ENCODE results near the gene MYO1F.
A peak's percentile ranks its signal among the peaks of the same experiment; 100 is the strongest.
"Not testable (repeated sequence)": the region's sequence is repeated elsewhere in the genome, so short reads cannot be mapped to it uniquely, and the experiment has no call there.

MYO1F gene

DNA sequence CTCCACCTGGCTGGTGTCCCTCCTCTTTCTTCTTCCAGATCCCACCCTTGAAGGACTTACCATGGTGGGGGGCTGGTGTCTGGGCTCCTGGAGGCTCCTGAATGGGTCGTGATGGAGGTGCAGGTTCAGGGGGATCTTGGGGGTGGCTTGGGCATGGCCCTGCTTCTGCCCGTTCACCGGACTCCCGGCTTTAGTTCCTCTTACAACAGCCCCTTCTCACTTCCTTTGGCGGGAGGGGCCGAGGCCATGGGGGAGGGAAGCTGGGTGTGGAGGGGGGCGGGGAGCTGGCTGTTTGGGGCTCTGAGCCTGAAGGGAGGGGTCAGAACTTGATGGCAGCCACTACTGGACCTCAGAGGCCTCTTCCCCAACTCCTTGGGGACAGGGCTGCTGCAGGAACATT is at the start of gene MYO1F:
Gene MYO1F (minus strand): TSS at position 196 of the 400 bp plus-strand sequence. CDS start 133 bp downstream, at position 63.
- no peak for FAIRE-seq

DNA sequence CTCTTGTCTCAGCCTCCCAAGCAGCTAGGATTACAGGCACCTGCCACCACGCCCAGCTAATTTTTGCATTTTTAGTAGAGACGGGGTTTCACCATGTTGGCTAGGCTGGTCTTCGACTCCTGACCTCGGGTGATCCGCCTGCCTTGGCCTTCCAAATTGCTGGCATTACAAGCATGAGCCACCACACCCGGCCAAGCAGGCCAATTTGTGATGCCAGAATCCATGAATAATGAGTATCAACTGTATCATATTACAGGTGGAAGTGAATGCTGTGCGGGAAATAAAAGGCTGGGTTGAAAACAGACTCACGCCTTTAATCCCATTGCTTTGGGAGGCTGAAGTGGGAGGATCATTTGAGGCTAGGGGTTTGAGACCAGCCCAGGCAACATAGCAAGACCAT is 49.6 kb upstream of the MYO1F start:
- FAIRE-seq = no peak

DNA sequence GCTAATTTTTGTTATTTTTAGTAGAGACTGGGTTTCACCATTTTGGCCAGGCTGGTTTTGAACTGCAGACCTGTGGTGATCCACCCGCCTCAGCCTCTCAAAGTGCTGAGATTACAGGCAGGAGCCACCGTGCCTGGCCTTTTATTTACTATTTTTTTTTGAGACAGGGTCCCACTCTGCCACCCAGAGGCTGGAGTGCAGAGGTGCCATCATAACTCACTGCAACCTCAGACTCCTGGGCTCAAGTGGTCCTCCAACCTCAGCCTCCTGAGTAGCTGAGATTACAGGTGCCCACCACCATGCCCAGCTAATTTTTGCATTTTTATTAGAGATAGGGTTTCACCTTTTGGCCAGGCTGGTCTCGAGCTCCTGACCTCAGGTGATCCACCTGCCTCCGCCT is 45.6 kb upstream of the MYO1F start:
- not testable (repeated sequence) for FAIRE-seq

DNA sequence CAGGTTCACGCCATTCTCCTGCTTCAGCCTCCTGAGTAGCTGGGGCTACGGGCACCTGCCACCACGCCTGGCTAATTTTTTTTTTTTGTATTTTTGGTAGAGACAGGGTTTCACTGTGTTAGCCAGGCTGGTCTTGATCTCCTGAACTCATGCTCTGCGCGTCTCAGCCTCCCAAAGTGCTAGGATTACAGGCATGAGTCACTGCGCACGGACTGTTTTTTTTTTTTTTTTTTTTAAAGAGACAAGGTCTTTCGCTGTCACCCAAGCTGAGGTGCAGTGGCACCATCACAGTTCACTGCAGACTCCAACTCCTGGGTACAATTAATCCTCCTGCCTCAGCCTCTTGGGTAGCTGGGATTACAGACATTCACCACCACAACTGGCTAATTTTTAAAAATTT is 41.5 kb upstream of the MYO1F start:
- no peak for FAIRE-seq

DNA sequence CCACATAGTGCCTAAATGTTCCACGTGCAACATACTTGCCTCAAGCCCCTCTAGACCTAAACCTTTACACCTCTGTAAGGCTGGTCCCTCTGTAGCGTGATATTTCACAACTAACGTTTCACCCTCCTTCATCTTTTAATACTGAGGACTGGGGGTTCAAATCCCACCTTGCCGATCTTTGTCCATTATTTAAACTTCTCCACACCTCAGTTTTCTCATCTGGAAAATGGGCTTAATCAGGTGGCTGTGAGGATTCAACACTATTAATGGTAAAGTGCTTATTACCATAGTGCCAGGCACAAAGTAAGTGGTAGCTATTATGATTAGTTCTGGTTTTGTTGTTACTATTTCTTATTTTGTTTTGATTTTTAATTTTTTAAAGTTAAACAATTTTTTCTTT is 40.7 kb upstream of the MYO1F start:
- FAIRE-seq = no peak

DNA sequence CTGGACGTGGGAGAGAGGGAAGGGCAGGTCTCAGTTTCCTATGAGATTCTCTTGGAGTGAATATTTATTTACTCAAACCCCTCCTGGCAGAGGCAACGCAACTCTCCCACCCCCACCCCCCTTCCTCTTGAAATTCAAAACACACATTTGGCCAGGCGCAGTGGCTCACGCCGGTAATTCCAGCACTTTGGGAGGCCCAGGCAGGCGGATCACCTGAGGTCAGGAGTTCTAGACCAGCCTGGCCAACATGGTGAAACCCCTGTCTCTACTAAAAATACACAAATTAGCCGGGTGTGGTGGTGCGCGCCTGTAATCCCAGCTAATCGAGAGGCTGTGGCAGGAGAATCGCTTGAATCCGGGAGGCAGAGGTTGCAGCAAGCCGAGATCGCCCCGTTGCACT is 40.1 kb upstream of the MYO1F start:
- not testable (repeated sequence) for FAIRE-seq

DNA sequence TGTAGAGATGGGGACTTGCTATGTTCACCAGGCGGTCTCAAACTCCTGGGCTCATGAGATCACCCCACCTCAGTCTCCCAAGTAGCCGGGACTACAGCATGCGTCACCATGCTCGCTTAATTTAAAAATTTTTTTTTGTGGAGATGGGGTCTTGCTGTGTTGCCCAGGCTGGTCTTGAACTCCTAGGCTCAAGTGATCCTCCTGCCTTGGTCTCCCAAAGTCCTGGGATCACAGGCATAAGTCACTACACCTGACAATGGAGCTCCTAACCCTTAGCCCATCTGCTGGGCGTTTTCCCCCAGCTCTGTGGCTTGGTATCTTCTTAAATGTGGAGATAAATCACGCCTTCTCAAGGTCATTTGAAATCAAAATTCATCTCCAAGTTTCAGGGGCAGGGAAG is 39.6 kb upstream of the MYO1F start:
- no peak for FAIRE-seq

DNA sequence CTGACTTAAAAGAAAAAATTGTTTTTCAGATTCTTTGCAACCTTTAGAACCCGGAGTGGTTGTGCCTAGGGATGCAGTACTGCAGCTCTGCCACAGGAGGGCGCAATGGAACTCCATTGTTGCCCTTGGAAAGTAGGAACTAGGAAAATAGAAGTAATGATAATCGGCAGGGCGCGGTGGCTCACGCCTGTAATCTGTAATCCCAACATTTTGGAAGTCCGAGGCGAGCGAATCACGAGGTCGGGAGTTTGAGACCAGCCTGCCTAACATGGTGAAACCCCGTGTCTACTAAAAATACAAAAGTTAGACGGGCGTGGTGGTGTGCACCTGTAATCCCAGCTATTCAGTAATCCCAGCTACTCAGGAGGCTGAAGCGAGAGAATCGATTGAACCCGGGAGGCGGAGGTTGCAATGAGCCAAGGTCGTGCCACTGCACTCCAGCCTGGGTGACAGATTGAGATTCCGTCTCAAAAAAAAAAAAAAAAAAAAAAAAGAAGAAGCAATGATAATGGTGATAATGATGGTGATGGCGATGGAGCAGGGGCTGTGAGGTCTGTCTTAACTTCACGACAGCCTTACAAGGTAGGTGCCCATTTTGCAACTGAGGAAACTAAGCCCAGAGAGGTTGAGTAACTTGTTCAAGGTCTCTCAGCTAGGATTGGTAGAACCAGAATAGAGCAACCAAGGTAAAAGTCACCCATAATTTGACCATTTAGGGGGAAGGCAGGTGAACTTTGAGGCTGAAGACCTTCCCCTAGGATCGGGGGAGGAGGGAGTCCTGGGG is 38.8 kb upstream of the MYO1F start:
- FAIRE-seq = peak; percentile 65

DNA sequence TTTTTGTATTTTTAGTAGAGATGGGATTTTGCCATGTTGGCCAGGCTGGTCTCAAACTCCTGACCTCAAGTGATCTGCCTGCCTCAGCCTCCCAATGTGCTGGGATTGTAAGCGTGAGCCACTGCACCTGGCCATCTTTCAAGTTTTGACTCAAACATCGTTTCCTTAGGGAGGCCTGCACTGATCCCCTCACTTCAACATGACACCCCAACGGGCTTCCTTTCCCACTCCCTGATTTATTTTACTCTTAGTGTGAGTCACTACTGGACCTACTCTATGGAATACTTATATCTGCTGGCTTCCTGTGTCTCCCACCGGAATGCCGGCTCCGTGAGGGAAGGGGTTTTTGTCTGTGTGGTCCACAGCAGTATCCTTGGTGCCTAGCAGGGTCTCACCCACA is 37.8 kb upstream of the MYO1F start:
- FAIRE-seq = no peak

DNA sequence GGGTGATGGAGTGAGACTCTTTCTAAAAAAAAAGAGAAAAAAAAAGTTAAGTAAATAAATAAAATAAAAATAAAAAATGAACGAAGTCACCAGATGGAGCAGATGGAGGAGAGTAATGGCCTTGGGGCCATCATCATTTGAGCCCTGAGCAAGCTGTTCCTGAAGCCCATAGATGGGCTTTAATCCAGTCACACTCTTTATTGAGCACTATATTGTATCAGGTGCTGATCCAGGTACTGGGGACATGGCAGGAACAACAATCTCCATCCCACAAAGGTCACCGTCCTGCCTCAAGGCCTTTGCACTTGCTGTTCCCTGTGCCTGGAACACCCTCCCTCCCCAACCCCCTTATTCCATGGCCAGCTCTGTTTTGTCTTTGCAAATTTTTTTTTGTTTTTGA is 37.2 kb upstream of the MYO1F start:
- no peak for FAIRE-seq

DNA sequence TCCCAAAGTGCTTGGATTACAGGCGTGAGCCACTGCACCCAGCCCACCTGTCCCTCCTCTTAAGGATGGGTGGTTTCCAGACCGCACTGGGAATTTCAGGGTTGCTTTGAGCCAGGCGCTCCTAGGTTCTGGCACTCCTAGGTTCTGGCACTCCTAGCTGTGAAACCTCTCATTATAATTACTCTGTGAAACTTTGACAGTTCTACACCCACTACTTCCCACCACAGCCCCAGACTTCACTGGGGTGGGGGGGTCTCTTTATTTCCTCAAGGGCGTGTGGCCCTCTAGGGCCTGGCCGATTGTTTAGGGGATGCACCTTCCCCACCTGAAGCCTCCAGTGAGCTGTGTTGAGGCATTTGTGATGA is 35.5 kb upstream of the MYO1F start:
- FAIRE-seq = no peak

DNA sequence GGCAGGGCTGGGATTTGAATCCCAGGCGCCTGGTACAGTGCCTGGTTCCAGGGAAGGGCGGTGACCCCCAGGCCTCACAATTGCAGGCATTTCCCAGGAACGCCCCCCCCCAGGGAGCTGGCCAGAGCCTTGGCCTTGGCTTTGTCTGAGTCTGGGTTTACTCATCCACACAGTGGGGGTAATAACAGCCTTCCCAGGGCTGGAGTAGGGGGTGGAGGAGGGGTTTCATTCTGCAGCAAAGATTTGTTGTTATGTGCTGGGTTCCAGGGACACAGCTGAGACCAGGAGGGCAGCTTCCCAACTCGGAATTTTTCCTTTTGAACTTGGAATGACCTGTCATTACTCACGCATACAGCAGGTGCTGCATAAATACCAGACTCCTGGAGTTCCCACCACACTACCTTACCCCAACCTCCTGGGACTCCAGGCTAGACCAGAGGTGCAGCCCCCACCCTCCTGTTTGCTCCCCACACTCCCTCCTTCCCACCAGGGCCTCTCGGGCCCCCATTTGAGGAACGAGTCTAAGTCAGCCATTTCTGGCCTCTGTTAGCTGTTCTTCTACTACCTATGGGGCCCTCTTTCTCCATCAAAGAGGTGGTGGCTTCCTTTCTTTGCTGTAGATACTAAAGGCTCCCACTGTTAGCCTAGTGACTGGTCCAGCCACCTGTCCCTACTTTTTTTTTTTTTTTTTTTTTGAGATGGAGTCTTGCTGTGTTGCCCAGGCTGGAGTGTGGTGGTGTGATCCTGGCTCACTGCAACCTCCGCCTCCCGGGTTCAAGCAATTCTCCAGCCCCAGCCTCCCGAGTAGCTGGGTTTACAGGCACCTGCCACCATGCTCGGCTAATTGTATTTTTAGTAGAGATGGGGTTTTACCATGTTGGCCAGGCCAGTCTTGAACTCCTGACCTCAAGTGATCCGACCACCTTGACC is 34.9 kb upstream of the MYO1F start:
- no peak for FAIRE-seq

DNA sequence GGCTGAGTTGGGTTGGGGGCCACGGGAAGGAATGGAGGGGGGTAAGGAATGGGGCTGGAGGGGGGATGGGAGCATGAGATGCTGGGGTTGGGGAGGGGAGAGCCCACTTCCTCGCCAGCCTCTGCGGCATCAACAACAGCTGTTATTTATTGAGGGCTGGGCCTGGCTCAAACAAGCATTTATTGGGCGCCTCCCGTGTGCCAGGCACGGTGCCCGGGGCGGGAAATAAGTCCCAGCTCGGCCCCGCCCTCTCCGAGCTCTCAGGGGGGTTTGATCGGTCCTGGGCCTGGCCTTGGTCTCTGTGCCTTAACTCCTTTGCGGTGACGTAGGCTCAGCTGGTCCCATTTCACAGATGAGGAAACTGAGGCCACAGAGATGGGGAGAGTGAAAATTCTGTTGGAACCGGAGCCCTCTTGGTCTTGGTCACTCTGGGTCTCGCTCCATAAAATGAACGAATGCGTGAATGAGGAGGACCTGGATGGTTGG is 34.2 kb upstream of the MYO1F start:
- FAIRE-seq = no peak

DNA sequence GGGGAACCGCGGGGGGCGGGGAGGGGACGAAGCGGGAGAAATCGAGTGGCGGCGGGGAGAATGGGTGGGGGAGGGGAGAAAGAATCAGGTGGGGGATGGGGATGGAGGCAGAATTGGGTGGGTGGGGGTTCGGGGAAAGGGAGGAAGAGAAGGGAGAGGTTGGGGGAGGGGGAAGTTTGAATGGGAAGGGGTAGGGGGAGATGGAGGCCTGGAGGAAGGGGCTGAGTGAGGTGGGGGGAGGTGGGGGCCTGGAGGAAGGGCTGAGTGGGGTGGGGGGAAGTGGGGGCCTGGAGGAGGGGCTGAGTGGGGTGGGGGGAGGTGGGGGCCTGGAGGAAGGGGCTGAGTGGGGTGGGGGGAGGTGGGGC is 33.7 kb upstream of the MYO1F start:
- FAIRE-seq = no peak

DNA sequence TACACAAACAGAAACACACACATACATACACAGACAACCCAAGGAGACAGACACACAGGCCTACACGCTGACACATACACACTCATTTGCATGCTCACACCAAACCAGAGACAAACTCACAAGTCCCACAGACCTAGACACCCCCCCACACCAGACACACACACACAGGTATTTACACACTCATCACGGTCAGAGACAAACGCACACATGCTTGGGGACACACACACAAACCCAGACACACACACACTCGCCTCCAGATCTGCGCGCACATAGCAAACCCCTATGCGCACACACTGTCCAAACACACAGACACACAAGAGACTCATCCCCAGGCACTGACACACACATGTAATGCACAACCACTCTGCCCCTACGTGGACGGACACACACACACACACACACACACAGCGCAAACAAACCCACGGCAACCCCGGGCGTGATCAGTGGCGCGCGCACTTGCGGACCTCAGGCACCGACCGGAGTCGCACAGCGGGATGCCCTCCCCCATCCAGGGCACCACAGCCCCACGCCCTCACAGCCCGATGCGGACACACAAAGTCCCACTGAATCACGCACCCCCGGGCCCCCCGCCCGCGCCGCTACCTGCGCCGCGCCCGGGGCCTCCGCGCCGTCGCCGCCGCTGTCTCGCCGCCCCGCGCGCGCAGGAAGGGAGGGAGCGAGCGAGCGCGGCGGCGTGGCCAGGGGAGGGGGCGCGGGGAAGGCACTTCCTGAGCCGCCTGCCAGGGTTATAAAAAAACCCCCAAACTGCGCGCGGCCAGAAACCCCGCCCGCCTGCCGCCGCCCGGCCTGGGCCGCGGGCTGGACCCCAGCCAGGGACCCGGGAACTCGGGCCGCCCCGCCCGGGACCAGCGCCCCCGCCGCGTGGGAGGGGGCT is 33.0 kb upstream of the MYO1F start, which contains the start of gene ADAMTS10:
Gene ADAMTS10 (minus strand): TSS at position 675 of the 895 bp plus-strand sequence. CDS start 5,005 bp downstream, outside the sequence.
- FAIRE-seq = no peak

DNA sequence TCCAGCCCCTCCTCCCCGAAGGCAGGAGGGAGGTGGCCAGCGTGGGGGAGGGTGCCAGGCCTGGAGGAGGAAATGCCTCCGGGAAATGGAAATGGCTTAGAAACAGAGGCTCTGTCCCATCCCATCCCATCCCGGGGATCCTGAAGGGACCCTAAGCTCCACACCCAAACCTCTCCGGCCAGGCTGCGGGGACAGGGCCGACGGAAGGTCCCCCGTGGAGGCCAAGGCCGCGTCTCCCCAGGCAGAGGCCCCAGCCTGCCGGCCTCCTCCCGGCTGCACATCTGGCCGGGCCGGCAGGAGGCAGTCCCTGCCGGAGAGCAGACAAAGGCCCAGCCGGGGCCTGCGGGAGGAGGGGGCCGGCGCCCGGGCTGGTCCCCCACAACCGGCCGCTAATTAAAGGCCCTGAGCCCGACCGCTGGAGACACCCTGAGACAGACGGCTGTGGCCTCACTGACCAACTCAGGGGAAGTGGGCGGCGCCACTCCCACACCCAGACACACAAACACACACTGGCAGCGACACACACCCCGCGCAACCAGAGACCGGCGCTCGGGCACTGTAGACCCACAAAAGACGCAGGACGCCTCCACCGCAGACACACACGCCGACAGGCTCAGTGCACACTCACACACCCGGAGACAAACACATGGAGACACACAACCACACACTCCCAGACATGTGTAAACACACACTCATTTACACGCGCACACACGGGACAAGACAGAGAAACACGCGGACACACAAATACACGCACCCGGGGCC is 32.2 kb upstream of the MYO1F start:
- no peak for FAIRE-seq

DNA sequence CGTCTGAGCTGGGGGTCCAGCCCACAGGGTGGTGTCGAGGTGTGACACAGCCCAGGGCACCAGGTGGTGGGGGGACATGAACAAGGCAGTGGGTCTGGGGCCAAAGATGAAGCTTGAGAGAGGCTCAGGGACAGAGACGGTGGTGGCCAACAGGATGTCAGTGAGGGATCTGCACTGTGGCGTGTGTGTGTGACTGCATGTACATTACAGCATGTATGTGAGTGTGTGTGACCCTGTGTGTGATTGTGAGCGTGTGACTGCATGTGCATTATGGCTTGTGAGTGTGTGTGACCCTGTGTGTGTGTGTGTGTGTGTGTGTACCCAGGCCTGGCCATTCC is 31.7 kb upstream of the MYO1F start:
- FAIRE-seq = no peak

DNA sequence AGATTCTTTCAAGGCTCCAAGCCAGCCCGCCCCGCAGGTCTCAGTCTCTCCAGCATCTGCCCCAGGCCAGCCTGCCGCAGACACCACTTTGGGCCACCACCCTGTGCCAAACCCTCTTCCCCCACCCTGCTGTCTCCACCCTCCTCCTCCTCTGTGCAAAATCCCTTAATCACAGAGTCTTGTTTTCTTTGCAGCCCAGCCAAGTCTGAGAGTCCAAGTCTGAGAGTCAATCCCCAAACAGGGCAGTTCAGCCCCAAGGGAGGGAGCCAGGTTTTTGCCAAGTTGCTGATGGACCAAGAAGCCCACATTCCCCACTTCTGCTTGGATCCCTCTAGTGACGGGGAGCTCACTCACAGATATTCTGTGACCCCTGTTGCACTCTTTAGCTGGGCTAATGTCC is 30.1 kb upstream of the MYO1F start:
- no peak for FAIRE-seq

DNA sequence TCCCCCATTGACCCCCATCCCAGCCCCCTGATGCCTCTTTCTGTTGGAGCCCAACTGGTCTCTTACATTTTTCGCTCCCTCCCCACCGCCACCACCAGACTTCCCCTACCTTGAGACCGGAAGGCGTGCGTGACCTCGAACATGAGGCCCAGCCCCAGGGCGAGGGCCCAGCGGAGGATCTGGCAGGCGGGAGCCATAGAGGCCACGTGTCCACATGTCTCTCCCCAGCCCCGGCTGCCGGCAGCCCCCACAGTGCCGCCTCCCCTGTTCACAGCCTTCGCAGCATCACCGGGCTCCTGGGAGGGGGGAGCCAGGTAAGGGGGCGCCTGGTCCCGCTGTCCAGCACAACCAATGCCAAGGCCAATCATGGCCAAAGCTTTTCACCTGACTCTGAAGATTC is 28.3 kb upstream of the MYO1F start:
- FAIRE-seq = no peak

DNA sequence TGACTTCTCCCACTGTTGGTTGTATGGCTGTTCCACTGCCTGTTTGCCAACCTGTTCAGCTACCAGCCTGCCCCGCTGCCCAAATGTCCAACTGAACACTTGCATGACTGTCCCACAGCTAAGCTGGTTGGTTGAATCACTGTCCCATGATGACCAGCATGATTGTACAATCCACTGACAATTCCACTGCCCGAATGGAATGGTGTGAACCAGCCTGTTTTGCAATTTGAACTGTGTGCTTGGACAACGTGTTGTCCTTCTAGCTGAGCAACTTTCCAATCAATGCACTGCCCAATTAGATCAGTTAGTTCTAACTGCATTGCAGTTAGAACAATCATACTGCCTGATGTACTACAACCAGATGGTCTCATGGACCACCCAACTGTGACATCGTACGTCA is 24.6 kb upstream of the MYO1F start:
- no peak for FAIRE-seq

DNA sequence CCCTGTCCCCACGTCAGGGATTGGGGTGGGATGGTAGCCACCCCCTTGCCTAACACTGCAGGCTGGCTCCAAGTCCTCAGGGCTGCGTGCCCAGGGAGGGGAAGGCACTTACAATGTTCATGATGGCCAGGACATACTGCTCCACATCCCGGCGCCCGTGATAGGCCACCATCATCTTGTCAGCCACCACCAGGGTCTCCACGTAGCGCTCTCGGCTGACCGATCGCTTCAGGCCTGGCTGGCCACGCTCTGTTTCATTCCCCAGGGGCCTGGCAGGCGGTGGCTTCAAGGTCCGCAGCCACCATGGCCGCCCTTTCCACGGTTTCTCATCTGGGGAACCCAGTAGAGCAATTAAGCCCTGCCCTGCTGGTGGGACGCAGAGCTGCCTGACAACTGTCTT is 23.6 kb upstream of the MYO1F start:
- FAIRE-seq = no peak

DNA sequence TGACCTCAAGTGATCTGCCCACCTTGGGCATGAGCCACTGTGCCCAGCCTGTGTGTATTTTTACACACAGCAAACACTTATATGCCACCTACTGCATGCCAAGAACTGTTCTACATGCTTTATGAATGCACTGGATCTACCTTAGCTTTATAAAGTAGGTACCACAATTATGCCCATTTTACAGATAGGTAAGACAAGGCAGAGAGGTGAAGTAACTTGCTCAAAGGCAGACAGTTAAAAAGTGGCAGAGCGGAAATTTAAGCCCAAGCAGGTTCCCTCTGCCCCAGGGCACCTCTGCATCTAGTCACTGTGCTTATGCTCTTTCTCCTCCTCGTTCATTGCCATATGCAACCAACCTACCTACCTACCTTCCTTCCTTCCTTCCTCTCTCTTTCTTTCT is 22.8 kb upstream of the MYO1F start:
- FAIRE-seq = no peak

Measured in A204.1 (cell line).